ENCODE results near the gene ATP13A5. TPM values are rescaled to one million over a fixed set of nuclear protein-coding genes. Genes with fewer than 3 reads are reported as not detected.

The ATP13A5 gene
- total RNA-seq, 1 donor, result not detected

GRCh38 chr3:193400304-193400703 is 21.8 kb upstream of the ATP13A5 start:
- no peak for DNase-seq (ENCODE audit: low read depth)
- H3K4me3 ChIP-seq (ENCODE audit: low read depth, low read length), result no peak overlapping the region
- TF ChIP-seq CTCF (IDR thresholded peaks at IDR 0.05; ENCODE audit: insufficient read depth, low read depth, low read length), result no peak

- no peak overlapping the region for H3K4me3 ChIP-seq (ENCODE audit: low read depth, low read length)
- no peak for DNase-seq (ENCODE audit: low read depth)
- no peak for TF ChIP-seq CTCF (IDR thresholded peaks at IDR 0.05; ENCODE audit: insufficient read depth, low read depth, low read length)
Observed at GRCh38 chr3:193396451-193397244, 18.1 kb upstream of the ATP13A5 start.

GRCh38 chr3:193391902-193392301 is 13.3 kb upstream of the ATP13A5 start:
- no peak for DNase-seq (ENCODE audit: low read depth)
- H3K4me3 ChIP-seq (ENCODE audit: low read depth, low read length), result no peak overlapping the region
- TF ChIP-seq CTCF (IDR thresholded peaks at IDR 0.05; ENCODE audit: insufficient read depth, low read depth, low read length), result no peak

- no peak for TF ChIP-seq CTCF (IDR thresholded peaks at IDR 0.05; ENCODE audit: insufficient read depth, low read depth, low read length)
- no peak overlapping the region for H3K4me3 ChIP-seq (ENCODE audit: low read depth, low read length)
- no peak for DNase-seq (ENCODE audit: low read depth)
Observed at GRCh38 chr3:193389335-193389734, 10.8 kb upstream of the ATP13A5 start.

- H3K4me3 ChIP-seq (ENCODE audit: low read depth, low read length), result no peak overlapping the region
- DNase-seq (ENCODE audit: low read depth), result no peak
- TF ChIP-seq CTCF (IDR thresholded peaks at IDR 0.05; ENCODE audit: insufficient read depth, low read depth, low read length), result no peak
Observed at GRCh38 chr3:193388361-193388760, 9.8 kb upstream of the ATP13A5 start.

- TF ChIP-seq CTCF (IDR thresholded peaks at IDR 0.05; ENCODE audit: insufficient read depth, low read depth, low read length), result no peak
- no peak for DNase-seq (ENCODE audit: low read depth)
- H3K4me3 ChIP-seq (ENCODE audit: low read depth, low read length), result no peak overlapping the region
Observed at GRCh38 chr3:193387596-193387995, 9.0 kb upstream of the ATP13A5 start.

- no peak for TF ChIP-seq CTCF (IDR thresholded peaks at IDR 0.05; ENCODE audit: insufficient read depth, low read depth, low read length)
- H3K4me3 ChIP-seq (ENCODE audit: low read depth, low read length), result no peak overlapping the region
- DNase-seq (ENCODE audit: low read depth), result no peak
Observed at GRCh38 chr3:193377591-193377990, 962 bp downstream of the ATP13A5 start.
